RKO (cell line): ENCODE data around the gene NWD2.
"Not testable (repeated sequence)": the region's sequence is repeated elsewhere in the genome, so short reads cannot be mapped to it uniquely, and the experiment has no call there.

Experiments used
- DNase-seq: peaks from one replicate; pipeline ENCODE4 v3.0.0-alpha.2; 2016; ENCODE audit warnings: low spot score

NWD2 gene

DNA sequence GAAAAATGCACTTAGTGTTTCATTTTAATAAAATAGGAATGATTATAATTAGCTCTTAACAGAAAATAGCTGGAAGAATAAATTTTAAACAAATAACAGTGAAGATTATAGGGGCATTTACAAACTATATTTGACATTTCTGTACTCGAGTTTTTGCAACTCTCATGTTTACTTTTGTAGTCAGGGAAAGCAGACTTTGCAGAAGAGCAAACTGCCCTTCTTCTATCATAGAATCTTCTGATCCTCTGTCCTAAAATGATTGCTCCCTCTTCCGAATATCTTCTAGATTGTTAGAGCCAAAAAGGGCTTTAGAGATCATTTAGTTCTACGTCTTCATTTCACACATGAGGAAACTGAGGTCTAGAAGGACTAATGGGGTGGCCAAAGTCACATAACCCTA, 222.7 kb downstream of the NWD2 start:
- DNase-seq, result no peak

- DNase-seq, result no peak
These were observed 223.3 kb downstream of the NWD2 start for GRCh38 chr4:37467824-37468223.

DNA sequence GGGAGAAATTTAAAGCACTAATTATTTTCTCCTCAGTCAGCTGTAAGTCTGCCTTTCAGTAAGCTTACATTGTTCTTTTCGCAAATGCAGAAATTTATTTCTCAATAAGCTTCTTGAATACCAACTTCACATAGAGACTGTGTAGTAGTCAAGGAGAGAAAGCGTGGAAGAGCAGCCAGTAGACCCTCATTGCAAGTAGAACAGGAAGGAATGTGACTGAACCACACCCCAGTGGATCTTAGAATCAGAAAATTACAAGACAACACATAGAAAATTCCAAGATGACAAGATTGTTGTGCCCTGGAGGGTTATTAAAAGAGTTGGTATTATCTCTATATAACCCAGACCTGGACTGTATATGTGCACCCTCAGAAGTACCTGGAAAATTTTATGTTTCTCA, 224.7 kb downstream of the NWD2 start:
- no peak for DNase-seq

GRCh38 chr4:37470245-37470644, 225.7 kb downstream of the NWD2 start:
- no peak for DNase-seq

- no peak for DNase-seq
These were observed 226.6 kb downstream of the NWD2 start for GRCh38 chr4:37471093-37471492.

GRCh38 chr4:37471971-37472370, 227.4 kb downstream of the NWD2 start:
- DNase-seq, result no peak

GRCh38 chr4:37473807-37474206, 229.3 kb downstream of the NWD2 start:
- no peak for DNase-seq

DNA sequence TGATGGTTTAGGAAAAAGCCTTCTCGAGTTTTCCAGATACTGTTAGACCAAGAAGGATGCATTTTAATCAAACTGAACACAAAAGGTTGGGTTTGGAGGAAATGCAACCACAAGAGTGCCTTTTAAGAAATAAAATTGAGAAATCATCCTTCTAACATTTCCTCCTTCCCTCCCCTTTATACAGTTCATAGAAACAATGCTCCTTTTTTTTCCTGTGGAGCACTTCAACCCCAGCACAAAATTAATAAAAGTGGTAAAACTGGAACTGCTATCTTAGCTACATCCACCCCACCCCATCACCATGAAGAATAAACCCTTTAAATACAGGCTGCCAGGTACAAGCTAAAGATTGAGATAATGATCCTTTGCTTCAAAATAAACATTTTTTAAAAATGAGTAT, 230.5 kb downstream of the NWD2 start:
- DNase-seq, result no peak

DNA sequence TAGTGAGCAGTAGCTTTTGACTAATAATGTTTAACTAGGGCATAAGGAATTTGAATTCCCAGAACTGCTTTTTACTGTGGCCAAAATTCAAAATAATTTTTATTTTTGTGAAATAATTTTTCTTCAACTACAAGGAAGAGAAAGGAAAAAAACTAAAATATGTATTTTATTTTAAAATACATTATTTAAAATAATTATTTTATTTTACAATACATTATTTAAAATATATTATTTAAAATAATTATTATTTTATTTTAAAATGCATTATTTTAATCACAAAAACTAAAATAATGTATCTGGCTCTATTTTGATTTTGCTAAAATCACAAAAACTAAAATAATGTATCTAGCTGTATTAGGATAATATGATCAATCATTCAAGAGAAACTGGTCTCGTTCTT, 231.2 kb downstream of the NWD2 start:
- DNase-seq, result no peak

- no peak for DNase-seq
These were observed 231.7 kb downstream of the NWD2 start for GRCh38 chr4:37476256-37476655.

GRCh38 chr4:37476691-37477090, 232.1 kb downstream of the NWD2 start:
- no peak for DNase-seq

DNA sequence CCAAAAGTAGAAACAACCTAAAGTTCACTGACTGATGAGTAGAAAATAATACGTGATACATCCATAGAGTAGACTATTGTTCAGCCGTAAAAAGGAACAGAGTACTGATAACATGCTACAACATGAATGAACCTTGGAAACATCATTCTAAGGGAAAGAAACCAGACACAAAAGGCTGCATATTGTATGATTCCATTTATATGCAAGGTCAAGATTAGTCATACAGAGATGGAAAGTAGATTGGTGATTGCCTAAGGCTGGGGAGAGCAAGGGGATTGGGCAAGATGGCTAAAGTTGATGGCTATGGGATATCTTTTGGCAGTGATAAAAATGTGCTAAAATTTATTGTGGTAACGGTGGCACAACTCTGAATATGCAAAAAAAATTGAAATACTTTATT, 232.6 kb downstream of the NWD2 start:
- no peak for DNase-seq

DNA sequence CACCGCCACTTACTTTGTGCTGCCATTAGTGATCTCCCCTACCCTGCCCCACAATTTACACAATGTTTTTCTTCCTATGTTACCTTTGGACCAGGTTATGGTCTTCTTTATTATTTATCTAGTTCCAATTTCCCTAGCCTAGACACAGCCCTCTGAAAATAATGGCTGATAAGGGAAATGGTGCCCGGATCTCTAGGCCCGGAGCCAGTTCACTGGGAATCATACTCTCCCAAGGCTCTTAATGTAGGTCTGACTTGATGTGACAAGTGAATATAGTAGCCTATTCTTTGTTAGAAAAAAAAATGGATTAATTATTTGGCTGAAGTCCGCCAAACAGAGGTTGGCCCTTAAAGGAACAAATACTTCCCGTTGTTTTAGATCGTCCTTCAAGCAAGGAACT, 233.6 kb downstream of the NWD2 start:
- no peak for DNase-seq

DNA sequence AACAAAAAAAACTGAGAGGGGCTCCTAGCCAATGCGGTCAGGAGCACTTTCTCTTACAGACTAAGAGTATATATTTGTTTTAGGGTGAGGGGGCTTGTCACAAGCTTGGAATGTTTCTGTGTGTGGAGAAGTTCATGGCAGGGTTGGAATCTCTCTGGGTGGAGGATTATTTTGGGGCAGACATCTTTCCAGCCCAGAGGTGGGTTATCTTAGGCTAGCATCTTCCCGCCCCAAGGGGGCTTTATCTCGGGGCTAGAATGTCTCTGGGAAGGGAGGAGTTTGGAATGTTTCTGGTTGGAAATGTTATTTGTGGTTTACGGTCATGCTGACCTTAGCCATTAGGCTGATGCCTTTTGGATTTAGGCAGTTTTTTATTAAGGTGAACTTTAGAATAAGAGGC, 236.0 kb downstream of the NWD2 start:
- DNase-seq, result no peak

GRCh38 chr4:37481547-37482122, 237.1 kb downstream of the NWD2 start:
- no peak for DNase-seq

DNA sequence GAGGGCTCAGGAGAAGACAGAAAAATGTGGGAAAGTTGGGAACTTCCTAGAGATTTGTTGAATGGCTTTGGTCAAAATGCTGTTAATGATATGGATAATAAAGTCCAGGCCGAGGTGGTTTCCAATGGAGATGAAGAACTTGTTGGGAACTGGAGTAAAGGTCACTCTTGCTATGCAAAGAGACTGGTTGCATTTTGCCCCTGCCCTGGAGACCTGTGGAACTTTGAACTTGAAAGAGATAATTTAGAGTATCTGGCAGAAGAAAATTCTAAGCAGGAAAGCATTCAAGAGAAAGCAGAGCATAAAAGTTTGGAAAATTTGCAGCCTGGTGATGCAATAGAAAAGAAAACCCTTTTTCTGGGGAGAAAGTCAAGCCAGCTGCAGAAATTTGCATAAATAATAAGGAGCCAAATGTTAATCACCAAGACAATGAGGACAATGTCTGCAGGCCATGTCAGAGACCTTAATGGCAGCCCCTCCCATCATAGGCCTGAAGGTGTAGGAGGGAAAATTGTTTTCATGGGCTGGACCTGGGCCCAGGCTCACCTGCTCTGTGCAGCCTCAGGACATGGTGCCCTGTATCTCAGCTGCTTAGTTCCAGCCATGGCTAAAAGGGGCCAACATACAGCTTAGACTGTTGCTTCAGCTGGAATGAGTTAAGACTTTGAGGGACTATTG, 237.8 kb downstream of the NWD2 start:
- DNase-seq, result no peak

- no peak for DNase-seq
These were observed 239.1 kb downstream of the NWD2 start for GRCh38 chr4:37483610-37484009.

DNA sequence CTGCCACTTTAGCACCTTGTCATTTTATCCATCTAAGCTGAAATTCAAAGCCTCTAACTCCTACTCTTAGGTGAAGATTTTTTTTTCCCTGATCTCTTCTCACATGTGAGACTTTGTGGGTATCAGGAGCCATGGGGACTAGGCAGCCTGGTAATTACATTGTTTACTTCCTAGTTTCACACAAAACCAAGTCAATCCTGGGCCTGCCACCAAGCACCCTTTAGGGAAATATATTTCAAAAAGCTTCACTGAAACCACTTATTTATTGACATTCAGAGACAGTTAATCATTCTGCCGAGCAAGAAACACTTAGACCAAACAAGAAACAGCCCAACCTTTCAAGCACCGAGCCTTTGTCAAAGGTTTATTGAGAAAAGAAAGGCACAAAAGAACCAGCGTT, 241.6 kb downstream of the NWD2 start:
- no peak for DNase-seq

GRCh38 chr4:37487668-37488067, 243.1 kb downstream of the NWD2 start:
- no peak for DNase-seq

GRCh38 chr4:37489697-37490096, 245.2 kb downstream of the NWD2 start:
- no peak for DNase-seq

GRCh38 chr4:37490391-37491347, 246.1 kb downstream of the NWD2 start:
- no peak for DNase-seq

DNA sequence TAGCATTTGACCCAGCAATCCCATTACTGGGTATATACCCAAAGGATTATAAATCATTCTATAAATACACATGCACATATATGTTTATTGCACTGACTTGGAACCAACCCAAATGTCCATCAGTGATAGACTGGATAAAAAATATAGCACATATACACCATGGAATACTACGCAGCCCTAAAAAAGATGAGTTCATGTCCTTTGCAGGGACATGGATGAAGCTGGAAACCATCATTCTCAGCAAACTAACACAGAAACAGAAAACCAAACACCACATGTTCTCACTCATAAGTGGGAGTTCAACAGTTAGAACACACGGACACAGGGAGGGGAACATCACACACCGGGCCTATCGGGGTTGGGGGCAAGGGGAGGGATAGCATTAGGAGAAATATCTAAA, 250.8 kb downstream of the NWD2 start:
- not testable (repeated sequence) for DNase-seq
